H9 (cell line): Measurements from ENCODE around the gene SSBP2. TPM values are rescaled to one million over a fixed set of nuclear protein-coding genes. Genes with fewer than 3 reads are reported as not detected.

ENCODE experiments used
- DNase-seq: peaks from one replicate; pipeline ENCODE4 v3.0.0-alpha.2; 2017
- H2AFZ ChIP-seq: one replicate; pipeline ENCODE4 v1.6.1; 2013; ENCODE audit warnings: mild to moderate bottlenecking, low read length, control low read depth, moderate library complexity
- H2AK5ac ChIP-seq: 2 replicates; pipeline ENCODE4 v1.6.1; 2013; ENCODE audit warnings: low read length, control low read depth, mixed read lengths; ENCODE audit not compliant: insufficient read length
- H2BK120ac ChIP-seq: one replicate; pipeline ENCODE4 v1.6.1; 2013; ENCODE audit warnings: low read depth, mild to moderate bottlenecking, low read length, control low read depth, inconsistent platforms; ENCODE audit not compliant: poor library complexity, severe bottlenecking
- H2BK12ac ChIP-seq: 2 replicates; pipeline ENCODE4 v1.6.1; 2013; ENCODE audit warnings: low read length, control low read depth, mixed read lengths, low read depth; ENCODE audit not compliant: insufficient read length
- H2BK15ac ChIP-seq: 2 replicates; pipeline ENCODE4 v1.6.1; 2013; ENCODE audit warnings: low read depth, low read length, control low read depth
- H2BK20ac ChIP-seq: one replicate; pipeline ENCODE4 v1.6.1; 2013; ENCODE audit warnings: low read depth, mild to moderate bottlenecking, low read length, control low read depth, inconsistent platforms; ENCODE audit not compliant: poor library complexity, severe bottlenecking
- H2BK5ac ChIP-seq: 2 replicates; pipeline ENCODE4 v1.6.1; 2013; ENCODE audit warnings: low read length, control low read depth, mixed read lengths; ENCODE audit not compliant: insufficient read length
- H3K14ac ChIP-seq: 2 replicates; pipeline ENCODE4 v1.6.1; 2013; ENCODE audit warnings: low read length, control low read depth; ENCODE audit not compliant: insufficient read depth
- H3K18ac ChIP-seq: 2 replicates; pipeline ENCODE4 v1.6.1; 2013; ENCODE audit warnings: low read depth, mild to moderate bottlenecking, mixed read lengths, low read length, control low read depth; ENCODE audit not compliant: insufficient read length
- H3K23ac ChIP-seq: 2 replicates; pipeline ENCODE4 v1.6.1; 2013; ENCODE audit warnings: low read length, control low read depth, mixed read lengths, low read depth; ENCODE audit not compliant: insufficient read length
- H3K23me2 ChIP-seq: 2 replicates; pipeline ENCODE4 v1.6.1; 2013; ENCODE audit warnings: low read depth, mild to moderate bottlenecking, mixed read lengths, low read length, control low read depth; ENCODE audit not compliant: insufficient read length, poor library complexity, severe bottlenecking
- H3K27ac ChIP-seq: 2 replicates; pipeline ENCODE4 v1.5.1; 2013; ENCODE audit warnings: low read length, control low read depth, mixed read lengths, low read depth; ENCODE audit not compliant: insufficient read length
- H3K27me3 ChIP-seq: 2 replicates; pipeline ENCODE4 v1.6.1; 2013; ENCODE audit warnings: low read length, control low read depth, inconsistent platforms; ENCODE audit not compliant: insufficient read depth
- H3K4ac ChIP-seq: 2 replicates; pipeline ENCODE4 v1.6.1; 2013; ENCODE audit warnings: low read depth, mild to moderate bottlenecking, control low read depth, inconsistent platforms, low read length, moderate library complexity
- H3K4me1 ChIP-seq: 2 replicates; pipeline ENCODE4 v1.6.1; 2013; ENCODE audit warnings: low read length, control low read depth, inconsistent platforms; ENCODE audit not compliant: insufficient read depth
- H3K4me2 ChIP-seq: 2 replicates; pipeline ENCODE4 v1.6.1; 2013; ENCODE audit warnings: low read length, control low read depth, mixed read lengths; ENCODE audit not compliant: insufficient read length, insufficient read depth
- H3K56ac ChIP-seq: 2 replicates; pipeline ENCODE4 v1.6.1; 2013; ENCODE audit warnings: low read depth, mild to moderate bottlenecking, mixed read lengths, low read length, control low read depth; ENCODE audit not compliant: insufficient read length
- H3K79me1 ChIP-seq: 2 replicates; pipeline ENCODE4 v1.6.1; 2013; ENCODE audit warnings: low read depth, mild to moderate bottlenecking, moderate library complexity, low read length, control low read depth, inconsistent platforms; ENCODE audit not compliant: insufficient read depth, poor library complexity, severe bottlenecking
- H3K79me2 ChIP-seq: 2 replicates; pipeline ENCODE4 v1.6.1; 2013; ENCODE audit warnings: low read length, control low read depth, inconsistent platforms; ENCODE audit not compliant: insufficient read depth
- H3K9ac ChIP-seq: 2 replicates; pipeline ENCODE4 v1.6.1; 2013; ENCODE audit warnings: low read length, control low read depth, mixed read lengths; ENCODE audit not compliant: insufficient read length; ENCODE audit errors: extremely low read depth
- H3K9me3 ChIP-seq: one replicate; pipeline ENCODE4 v1.6.1; 2013; ENCODE audit warnings: low read depth, low read length, inconsistent platforms; ENCODE audit not compliant: control insufficient read depth
- H3T11ph ChIP-seq: one replicate; pipeline ENCODE4 v1.6.1; 2013; ENCODE audit warnings: mild to moderate bottlenecking, low read length, control low read depth, inconsistent platforms
- H4K20me1 ChIP-seq: one replicate; pipeline ENCODE4 v1.6.1; 2013; ENCODE audit not compliant: control insufficient read depth, insufficient read length, insufficient read depth
- H4K5ac ChIP-seq: 2 replicates; pipeline ENCODE4 v1.6.1; 2013; ENCODE audit warnings: low read depth, mild to moderate bottlenecking, mixed read lengths, low read length, control low read depth; ENCODE audit not compliant: insufficient read length
- H4K8ac ChIP-seq: replicated peaks from 2 replicates; pipeline ENCODE4 v1.6.1; 2013; ENCODE audit warnings: low read length, control low read depth, mixed read lengths, low read depth; ENCODE audit not compliant: insufficient read length
- H4K91ac ChIP-seq: 2 replicates; pipeline ENCODE4 v1.6.1; 2013; ENCODE audit warnings: low read depth, mild to moderate bottlenecking, moderate library complexity, mixed read lengths, low read length, control low read depth; ENCODE audit not compliant: insufficient read length
- H3K27ac Mint-ChIP-seq, 3 experiments: 2 replicates in 2 of 3; 3 replicates in 1 of 3; pipeline ENCODE4 v1.8.0; 2020 to 2021; ENCODE audit warnings: mixed read lengths in 3 of 3, mild to moderate bottlenecking in 1 of 3, moderate library complexity in 1 of 3
- H3K27me3 Mint-ChIP-seq: 2 replicates; pipeline ENCODE4 v1.8.0; 2021; ENCODE audit warnings: low read depth, mild to moderate bottlenecking, moderate library complexity, mixed read lengths
- H3K36me3 Mint-ChIP-seq, 3 experiments: 2 replicates in 2 of 3; 3 replicates in 1 of 3; pipeline ENCODE4 v1.8.0; 2020 to 2021; ENCODE audit warnings: low read depth in 3 of 3, mixed read lengths in 3 of 3; ENCODE audit not compliant: insufficient read depth in 1 of 3
- H3K4me1 Mint-ChIP-seq, 2 experiments: 2 replicates each; pipeline ENCODE4 v1.8.0; 2020; ENCODE audit warnings: mixed read lengths in 2 of 2
- H3K4me3 Mint-ChIP-seq, 2 experiments: 2 replicates in 1 of 2; 3 replicates in 1 of 2; pipeline ENCODE4 v1.8.0; 2020 to 2021; ENCODE audit warnings: mild to moderate bottlenecking in 2 of 2, mixed read lengths in 2 of 2, moderate library complexity in 1 of 2
- H3K9me3 Mint-ChIP-seq, 2 experiments: 2 replicates in 1 of 2; 3 replicates in 1 of 2; pipeline ENCODE4 v1.8.0; 2020; ENCODE audit warnings: mild to moderate bottlenecking in 2 of 2, mixed read lengths in 2 of 2, moderate library complexity in 1 of 2
- WGBS: extraction: QIAGEN DNeasy Blood & Tissue Kit; methylation state at CpG from one replicate; pipeline ENCODE4 v1.1.7; 2013; ENCODE audit warnings: missing lambda C conversion rate, low lambda C conversion rate, mixed read lengths; ENCODE audit not compliant: insufficient read length; ENCODE audit errors: extremely low coverage; 5-methylcytosine and 5-hydroxymethylcytosine counted together
- total RNA-seq: library from RNA; stranded (reverse); gene quantifications from 2 replicates; pipeline ENCODE4 v1.2.1, GENCODE V29; 2021
- TF ChIP-seq, protein P1 (sequence below): fragments of 200-600 bp; sonication (generic); conservative IDR thresholded peaks from 3 replicates; pipeline ENCODE4 v1.8.0; 2021; ENCODE audit warnings: antibody characterized with exemption, mild to moderate bottlenecking

The SSBP2 gene
- total RNA-seq, 1 experiment from 2014 or later, result 35.6 TPM

GRCh38 chr5:81534441-81534840, 216.5 kb downstream of the SSBP2 start:
- Histone ChIP-seq H4K91ac (no peak overlapping the region), H2BK20ac (no peak overlapping the region), H3K4ac (no peak overlapping the region), H3K23ac (no peak overlapping the region), H3K79me1 (no peaks in the 10 kb centered on the region), H3K4me2 (no peak overlapping the region), H3K56ac (no peak overlapping the region), H3K14ac (no peak overlapping the region), H2AK5ac (no peak overlapping the region), H3K23me2 (no peaks in the 10 kb centered on the region), H3K9ac (no peak overlapping the region), H3K4me1 (no peaks in the 10 kb centered on the region), H3K18ac (no peak overlapping the region), H4K5ac (no peak overlapping the region), H4K20me1 (no peaks in the 10 kb centered on the region), H2BK5ac (no peak overlapping the region), H2BK12ac (no peak overlapping the region), H2BK15ac (no peak overlapping the region), H3T11ph (no peak overlapping the region), H3K79me2 (no peaks in the 10 kb centered on the region), H4K8ac (no peak overlapping the region), H3K27ac (no peak overlapping the region), H2BK120ac (no peak overlapping the region), H3K9me3 (no peaks in the 10 kb centered on the region), H3K27me3 (no peaks in the 10 kb centered on the region), H2AFZ (no peak overlapping the region)
- TF ChIP-seq, protein P1, sequence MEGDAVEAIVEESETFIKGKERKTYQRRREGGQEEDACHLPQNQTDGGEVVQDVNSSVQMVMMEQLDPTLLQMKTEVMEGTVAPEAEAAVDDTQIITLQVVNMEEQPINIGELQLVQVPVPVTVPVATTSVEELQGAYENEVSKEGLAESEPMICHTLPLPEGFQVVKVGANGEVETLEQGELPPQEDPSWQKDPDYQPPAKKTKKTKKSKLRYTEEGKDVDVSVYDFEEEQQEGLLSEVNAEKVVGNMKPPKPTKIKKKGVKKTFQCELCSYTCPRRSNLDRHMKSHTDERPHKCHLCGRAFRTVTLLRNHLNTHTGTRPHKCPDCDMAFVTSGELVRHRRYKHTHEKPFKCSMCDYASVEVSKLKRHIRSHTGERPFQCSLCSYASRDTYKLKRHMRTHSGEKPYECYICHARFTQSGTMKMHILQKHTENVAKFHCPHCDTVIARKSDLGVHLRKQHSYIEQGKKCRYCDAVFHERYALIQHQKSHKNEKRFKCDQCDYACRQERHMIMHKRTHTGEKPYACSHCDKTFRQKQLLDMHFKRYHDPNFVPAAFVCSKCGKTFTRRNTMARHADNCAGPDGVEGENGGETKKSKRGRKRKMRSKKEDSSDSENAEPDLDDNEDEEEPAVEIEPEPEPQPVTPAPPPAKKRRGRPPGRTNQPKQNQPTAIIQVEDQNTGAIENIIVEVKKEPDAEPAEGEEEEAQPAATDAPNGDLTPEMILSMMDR, result no peak
- H3K27ac Mint-ChIP-seq, result no peak overlapping the region
- no peaks in the 10 kb centered on the region for H3K9me3 Mint-ChIP-seq
- no CpG with 5 or more reads among the region's 1 CpG for WGBS
- peaks cover 0 to 8% (median 2%) of the 10 kb centered on the region in 3 experiments; a peak in 3 of 7 replicates for H3K36me3 Mint-ChIP-seq
- no peaks in the 10 kb centered on the region; a peak in 1 of 4 replicates for H3K4me1 Mint-ChIP-seq
- no peaks in the 10 kb centered on the region for H3K27me3 Mint-ChIP-seq
- no peak overlapping the region for H3K4me3 Mint-ChIP-seq
- DNase-seq, result no peak
